ENCODE results near the gene OPRM1. TPM values are rescaled to one million over a fixed set of nuclear protein-coding genes. Genes with fewer than 3 reads are reported as not detected.
A peak's percentile ranks its signal among the peaks of the same experiment; 100 is the strongest.

OPRM1 gene
- total RNA-seq, 1 experiment from 2014 or later, result not detected

- no peak for DNase-seq (ENCODE audit: low spot score)
Observed at GRCh38 chr6:154080461-154081189, 41.6 kb downstream of the OPRM1 start.

- DNase-seq (ENCODE audit: low spot score), result peak; percentile 5
Observed at GRCh38 chr6:154086510-154086909, 47.5 kb downstream of the OPRM1 start.

- no peak for DNase-seq (ENCODE audit: low spot score)
Observed at GRCh38 chr6:154092326-154092962, 53.4 kb downstream of the OPRM1 start.

- DNase-seq (ENCODE audit: low spot score), result no peak
Observed at GRCh38 chr6:154093231-154094044, 54.4 kb downstream of the OPRM1 start.

GRCh38 chr6:154095571-154095970 lies 56.5 kb downstream of the OPRM1 start:
- no peak for DNase-seq (ENCODE audit: low spot score)

- DNase-seq (ENCODE audit: low spot score), result no peak
Observed at GRCh38 chr6:154096316-154096715, 57.3 kb downstream of the OPRM1 start.

GRCh38 chr6:154096834-154097233 lies 57.8 kb downstream of the OPRM1 start:
- DNase-seq (ENCODE audit: low spot score), result no peak

- DNase-seq (ENCODE audit: low spot score), result no peak
Observed at GRCh38 chr6:154099211-154099610, 60.2 kb downstream of the OPRM1 start.

GRCh38 chr6:154106251-154106650 lies 67.2 kb downstream of the OPRM1 start:
- DNase-seq (ENCODE audit: low spot score), result no peak

GRCh38 chr6:154111025-154111424 lies 72.0 kb downstream of the OPRM1 start:
- no peak for DNase-seq (ENCODE audit: low spot score)

GRCh38 chr6:154112181-154112809 lies 73.3 kb downstream of the OPRM1 start:
- no peak for DNase-seq (ENCODE audit: low spot score)

- no peak for DNase-seq (ENCODE audit: low spot score)
Observed at GRCh38 chr6:154113392-154113791, 74.4 kb downstream of the OPRM1 start.

GRCh38 chr6:154117485-154117884 lies 78.4 kb downstream of the OPRM1 start:
- no peak for DNase-seq (ENCODE audit: low spot score)

GRCh38 chr6:154122195-154122925 lies 83.3 kb downstream of the OPRM1 start:
- DNase-seq (ENCODE audit: low spot score), result no peak

- no peak for DNase-seq (ENCODE audit: low spot score)
Observed at GRCh38 chr6:154123155-154123956, 84.3 kb downstream of the OPRM1 start.

GRCh38 chr6:154125421-154125820 lies 86.4 kb downstream of the OPRM1 start:
- DNase-seq (ENCODE audit: low spot score), result no peak

GRCh38 chr6:154127657-154128056 lies 88.6 kb downstream of the OPRM1 start:
- no peak for DNase-seq (ENCODE audit: low spot score)

GRCh38 chr6:154134471-154135147 lies 95.6 kb downstream of the OPRM1 start:
- DNase-seq (ENCODE audit: low spot score), result no peak

- DNase-seq (ENCODE audit: low spot score), result no peak
Observed at GRCh38 chr6:154138793-154139192, 99.8 kb downstream of the OPRM1 start.

GRCh38 chr6:154139892-154140291 lies 100.9 kb downstream of the OPRM1 start:
- no peak for DNase-seq (ENCODE audit: low spot score)

Measured in H4 (cell line).